Retinal pigment epithelial cell (primary cell): ENCODE results near the gene C1orf210.

Experiments
- DNase-seq: peaks from one replicate; pipeline ENCODE4 v3.0.0-alpha.2; 2010; ENCODE audit warnings: low read depth
- H3K4me3 ChIP-seq: 2 replicates; pipeline ENCODE4 v1.5.1; 2011; ENCODE audit warnings: mild to moderate bottlenecking, low read length, control low read depth, moderate library complexity
- TF ChIP-seq, protein P1 (sequence below): conservative IDR thresholded peaks from 2 replicates; pipeline ENCODE4 v1.5.1; 2011; ENCODE audit warnings: low read depth, low read length, control low read depth, inconsistent platforms

C1orf210 gene

DNA sequence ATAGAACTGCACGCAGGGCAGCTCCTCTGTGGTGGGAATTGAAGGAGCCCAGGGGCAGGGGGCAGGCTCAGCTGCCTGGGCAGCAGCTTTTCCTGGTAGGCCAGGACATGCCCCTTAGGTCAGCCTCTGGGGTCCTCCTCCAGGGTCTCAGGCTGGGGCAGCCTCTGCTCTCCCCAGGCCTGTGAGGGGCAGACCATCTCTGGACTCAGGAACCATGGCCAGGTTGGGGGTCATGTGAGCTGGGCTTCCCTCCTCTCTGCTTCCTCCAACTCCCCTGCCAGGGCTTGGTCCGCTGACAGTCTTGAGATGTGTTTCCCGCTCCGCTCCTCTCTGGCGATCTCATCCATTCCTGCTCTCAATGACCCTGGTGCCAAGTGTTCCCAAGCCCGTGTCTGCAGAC is 5.7 kb downstream of the C1orf210 start:
- TF ChIP-seq, protein P1, sequence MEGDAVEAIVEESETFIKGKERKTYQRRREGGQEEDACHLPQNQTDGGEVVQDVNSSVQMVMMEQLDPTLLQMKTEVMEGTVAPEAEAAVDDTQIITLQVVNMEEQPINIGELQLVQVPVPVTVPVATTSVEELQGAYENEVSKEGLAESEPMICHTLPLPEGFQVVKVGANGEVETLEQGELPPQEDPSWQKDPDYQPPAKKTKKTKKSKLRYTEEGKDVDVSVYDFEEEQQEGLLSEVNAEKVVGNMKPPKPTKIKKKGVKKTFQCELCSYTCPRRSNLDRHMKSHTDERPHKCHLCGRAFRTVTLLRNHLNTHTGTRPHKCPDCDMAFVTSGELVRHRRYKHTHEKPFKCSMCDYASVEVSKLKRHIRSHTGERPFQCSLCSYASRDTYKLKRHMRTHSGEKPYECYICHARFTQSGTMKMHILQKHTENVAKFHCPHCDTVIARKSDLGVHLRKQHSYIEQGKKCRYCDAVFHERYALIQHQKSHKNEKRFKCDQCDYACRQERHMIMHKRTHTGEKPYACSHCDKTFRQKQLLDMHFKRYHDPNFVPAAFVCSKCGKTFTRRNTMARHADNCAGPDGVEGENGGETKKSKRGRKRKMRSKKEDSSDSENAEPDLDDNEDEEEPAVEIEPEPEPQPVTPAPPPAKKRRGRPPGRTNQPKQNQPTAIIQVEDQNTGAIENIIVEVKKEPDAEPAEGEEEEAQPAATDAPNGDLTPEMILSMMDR, result no peak
- DNase-seq, result no peak
- H3K4me3 ChIP-seq, result no peak overlapping the region

DNA sequence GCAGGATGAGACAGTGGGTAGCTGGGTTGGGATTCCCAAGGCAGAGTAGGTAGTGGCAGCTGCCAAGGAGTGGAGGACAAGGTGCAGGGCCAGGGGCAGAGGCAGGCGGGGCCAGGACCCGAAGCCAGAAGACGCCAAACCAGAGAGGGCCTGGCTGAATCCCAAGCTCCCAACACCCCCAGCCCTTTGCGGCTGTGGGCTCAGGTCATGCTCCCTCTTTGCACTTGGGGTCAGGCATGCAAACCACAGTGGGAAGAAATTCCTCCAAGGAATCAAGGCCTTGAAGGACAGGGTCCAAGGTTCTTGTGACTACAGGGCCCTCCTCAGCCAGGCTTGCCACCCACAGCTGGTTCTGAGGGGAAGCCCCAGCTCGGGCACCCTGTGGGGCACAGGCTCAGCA is 6.2 kb downstream of the C1orf210 start:
- TF ChIP-seq, protein P1, result no peak
- no peak for DNase-seq
- H3K4me3 ChIP-seq, result no peak overlapping the region

DNA sequence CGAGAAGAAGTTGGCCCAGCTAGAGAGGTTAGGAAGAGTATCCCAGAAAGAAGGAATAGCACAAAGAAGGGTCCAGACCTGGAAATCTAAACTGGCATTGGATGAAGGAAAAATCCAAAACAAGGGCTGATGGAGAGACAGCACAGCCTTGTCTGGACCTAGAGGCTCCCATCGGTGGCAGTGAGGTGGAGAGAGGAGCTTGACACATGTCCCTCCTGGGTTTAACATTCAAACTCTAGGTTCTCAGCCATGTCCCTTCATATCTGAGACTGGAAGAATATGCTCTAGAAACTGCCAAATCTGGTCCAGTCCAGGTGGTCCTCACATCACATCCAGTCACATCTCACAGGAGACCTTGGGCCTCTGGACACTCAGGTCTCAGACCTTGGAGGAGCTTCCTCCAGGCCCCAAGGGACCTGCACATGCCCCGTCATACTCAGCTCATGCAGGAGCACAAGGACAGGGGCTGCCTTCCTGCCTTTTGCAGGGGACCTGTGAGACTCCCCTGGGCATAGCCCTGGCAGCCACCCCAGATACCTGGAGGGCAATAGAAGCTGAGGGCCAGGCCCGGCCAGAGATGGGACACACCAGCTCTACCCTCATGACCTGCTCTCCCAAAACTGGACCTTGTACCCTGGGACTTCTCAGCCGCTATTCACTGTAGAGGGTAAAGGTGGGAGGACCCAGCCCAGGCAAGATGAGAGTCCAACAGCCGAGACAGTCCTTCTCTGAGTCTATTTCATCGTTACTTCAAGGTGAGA is 8.1 kb downstream of the C1orf210 start:
- TF ChIP-seq, protein P1, result no peak
- no peak for DNase-seq
- H3K4me3 ChIP-seq, result no peak overlapping the region

DNA sequence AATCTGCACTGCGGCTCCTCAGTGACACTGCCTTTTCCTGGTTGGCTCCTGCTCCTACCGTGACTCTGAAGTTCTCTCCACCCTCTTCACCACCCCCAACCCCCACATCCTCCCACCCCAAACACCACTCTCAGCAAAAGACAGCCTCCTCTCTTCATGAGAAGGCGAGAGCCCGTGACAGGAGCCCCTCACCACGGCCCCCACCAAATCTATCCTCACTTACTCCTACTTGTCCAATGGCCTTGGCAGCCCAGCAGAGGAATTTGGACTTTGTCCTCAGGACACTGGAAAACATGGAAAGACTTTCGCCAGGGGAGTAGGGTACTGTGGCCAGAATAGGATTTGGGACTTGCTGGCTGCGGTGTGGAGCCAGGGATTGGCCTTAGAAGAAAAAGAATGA is 8.7 kb downstream of the C1orf210 start:
- DNase-seq, result no peak
- no peak overlapping the region for H3K4me3 ChIP-seq
- TF ChIP-seq, protein P1, result no peak

DNA sequence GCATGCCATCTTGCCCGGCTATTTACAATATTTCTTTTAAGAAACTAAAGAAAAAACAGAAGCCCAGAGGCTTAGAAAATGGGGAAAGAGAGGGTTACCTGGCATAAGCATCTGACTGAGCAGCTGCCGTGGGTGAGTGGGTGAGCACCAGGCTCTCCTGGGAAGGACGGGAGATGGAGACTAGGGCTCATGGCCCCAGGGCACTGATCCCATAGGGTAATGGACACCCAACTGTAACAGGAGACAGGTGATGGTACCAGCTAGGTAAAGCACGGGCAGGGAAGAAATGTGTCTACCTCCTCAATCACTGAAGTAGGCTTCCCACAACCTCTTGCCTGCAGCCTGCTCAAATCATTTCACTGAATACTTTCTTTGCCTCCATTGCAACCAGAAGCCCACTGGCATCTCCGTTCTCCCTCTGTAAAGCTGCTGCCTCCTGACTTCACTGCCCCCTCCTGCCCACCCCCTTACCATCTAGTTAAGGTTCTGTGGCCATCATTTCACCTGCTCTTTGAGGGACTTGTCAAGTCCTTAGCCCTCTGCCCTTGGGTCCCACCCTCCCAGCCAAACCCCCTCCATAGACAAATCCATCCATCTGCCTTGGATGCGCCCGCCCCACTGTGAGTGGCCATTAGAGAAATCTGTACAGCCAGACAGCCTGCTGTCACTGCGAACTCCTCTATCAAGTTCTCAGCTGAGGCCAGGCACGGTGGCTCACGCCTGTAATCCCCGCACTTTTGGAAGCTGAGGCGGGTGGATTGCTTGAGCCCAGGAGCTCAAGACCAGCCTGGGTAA is 9.4 kb downstream of the C1orf210 start:
- TF ChIP-seq, protein P1, result no peak
- no peak overlapping the region for H3K4me3 ChIP-seq
- no peak for DNase-seq

DNA sequence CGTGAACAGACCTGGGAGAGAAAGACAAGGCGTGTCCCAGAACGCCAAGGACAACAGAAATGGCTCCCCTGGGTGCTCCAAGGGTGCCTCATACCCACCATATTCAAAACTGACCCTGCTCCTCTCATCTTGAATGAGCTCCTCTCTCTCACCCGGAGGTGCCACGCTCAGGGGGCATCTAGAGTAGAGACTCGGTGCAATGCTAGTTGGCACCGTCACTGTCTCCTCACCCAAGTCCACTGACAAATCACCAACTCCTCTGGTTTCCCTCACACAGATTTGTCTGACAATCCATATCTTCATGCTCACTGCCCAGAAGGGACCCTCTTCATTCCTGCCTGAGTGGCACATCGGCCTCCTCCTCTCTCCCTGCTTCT is 10.6 kb downstream of the C1orf210 start:
- no peak overlapping the region for H3K4me3 ChIP-seq
- DNase-seq, result no peak
- TF ChIP-seq, protein P1, result no peak

DNA sequence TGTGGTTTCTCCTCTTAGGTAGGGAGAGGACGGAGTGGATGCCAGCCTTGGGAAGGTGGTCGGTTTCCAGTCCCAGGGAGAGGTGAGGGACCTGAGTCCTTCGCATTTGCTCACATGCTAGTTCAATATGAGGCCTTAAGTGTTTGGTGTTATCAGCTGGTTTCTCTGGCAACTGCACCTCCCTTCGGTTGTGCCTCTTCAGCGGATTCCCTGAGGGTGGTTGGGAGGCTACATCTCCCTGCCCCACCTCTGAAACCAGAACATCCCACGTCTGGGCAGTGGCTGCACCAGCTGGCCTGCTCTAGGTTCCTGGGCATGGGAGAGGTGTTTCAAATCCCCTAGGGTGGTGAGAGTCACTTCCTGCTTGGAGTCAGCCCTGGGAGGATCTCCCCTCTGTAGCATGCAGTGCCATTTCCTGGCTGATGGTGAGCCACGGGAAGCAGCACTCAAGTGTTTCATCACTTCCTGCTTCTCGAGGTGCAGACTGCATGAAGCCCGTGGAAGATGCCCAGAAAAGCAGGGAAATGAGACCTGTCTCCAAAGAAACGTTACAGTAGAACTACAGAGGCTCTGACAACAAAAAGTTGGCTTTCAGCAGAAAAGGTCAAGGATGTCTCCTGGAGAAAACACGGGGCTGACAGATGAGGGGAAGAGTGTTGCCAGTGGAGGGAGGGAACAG is 11.1 kb downstream of the C1orf210 start:
- H3K4me3 ChIP-seq, result no peak overlapping the region
- DNase-seq, result no peak
- TF ChIP-seq, protein P1, result no peak
